ENCODE results near the gene TEX53. TPM values are rescaled to one million over a fixed set of nuclear protein-coding genes. Genes with fewer than 3 reads are reported as not detected.

The TEX53 gene
- polyA plus RNA-seq, 1 of the 3 experiments (the other 2 are of a cell fraction) = not detected

- POLR2A ChIA-PET = no interaction called here
- Histone ChIP-seq H3K4me3 (ENCODE audit: low read depth in 2 of 2, low read length in 1 of 2) (no peak overlapping the region), H3K9me3 (no peaks in the 10 kb centered on the region), H3K36me3 (replicated peaks in 1 of 2; ENCODE audit: control insufficient read depth in 1 of 2, insufficient read depth in 2 of 2, low read length in 1 of 2) (no peaks in the 10 kb centered on the region), H2AFZ (ENCODE audit: low read depth) (no peak overlapping the region), H4K20me1 (ENCODE audit: insufficient read depth) (no peaks in the 10 kb centered on the region), H3K9ac (no peak overlapping the region), H3K9me2 (no peaks in the 10 kb centered on the region), H3K4me1 (ENCODE audit: control insufficient read depth in 1 of 2, insufficient read depth in 2 of 2, low read depth in 1 of 2, low read length in 1 of 2) (peaks cover 0 to 5% of the 10 kb centered on the region in 2 experiments; a peak in 2 of 4 replicates), H3K27ac (ENCODE audit: low read depth in 2 of 2, low read length in 1 of 2) (no peak overlapping the region), H3K27me3 (ENCODE audit: insufficient read depth) (no peaks in the 10 kb centered on the region), H3K79me2 (ENCODE audit: insufficient read depth) (no peaks in the 10 kb centered on the region), H3F3A (replicated peaks; ENCODE audit: insufficient read depth) (no peaks in the 10 kb centered on the region), H3K4me2 (no peak overlapping the region)
- 72% methylated on average over 8 of the region's 8 CpGs for WGBS (ENCODE audit: low lambda C conversion rate)
- TF ChIP-seq JUND (IDR thresholded peaks at IDR 0.05) (no peak), FOSL2 (IDR thresholded peaks at IDR 0.05; ENCODE audit: borderline replicate concordance, low read depth) (no peak), GABPA (IDR thresholded peaks at IDR 0.05; ENCODE audit: low read depth) (no peak), SMC3 (IDR thresholded peaks at IDR 0.05; ENCODE audit: low read depth, low read length) (no peak), NFIC (IDR thresholded peaks at IDR 0.05; ENCODE audit: borderline replicate concordance) (no peak), GATA2 (CRISPR knock-in tag; IDR thresholded peaks at IDR 0.05) (no peak), RXRA (IDR thresholded peaks at IDR 0.05; ENCODE audit: borderline replicate concordance, low read depth) (no peak), FOXJ3 (CRISPR knock-in tag; IDR thresholded peaks at IDR 0.05) (no peak), RAD21 (IDR thresholded peaks at IDR 0.05; ENCODE audit: low read length) (no peak)
- CTCF ChIA-PET = interaction anchor here (5.0 to 5.3 kb wide), 2 partner anchors 220 to 249 kb away, joined by 72 to 83 read pairs; no protein-coding TSS in a partner anchor
- DNase-seq = no peak
These were observed 1.9 kb downstream of the TEX53 start for GRCh38 chr9:114655689-114656088.

DNA sequence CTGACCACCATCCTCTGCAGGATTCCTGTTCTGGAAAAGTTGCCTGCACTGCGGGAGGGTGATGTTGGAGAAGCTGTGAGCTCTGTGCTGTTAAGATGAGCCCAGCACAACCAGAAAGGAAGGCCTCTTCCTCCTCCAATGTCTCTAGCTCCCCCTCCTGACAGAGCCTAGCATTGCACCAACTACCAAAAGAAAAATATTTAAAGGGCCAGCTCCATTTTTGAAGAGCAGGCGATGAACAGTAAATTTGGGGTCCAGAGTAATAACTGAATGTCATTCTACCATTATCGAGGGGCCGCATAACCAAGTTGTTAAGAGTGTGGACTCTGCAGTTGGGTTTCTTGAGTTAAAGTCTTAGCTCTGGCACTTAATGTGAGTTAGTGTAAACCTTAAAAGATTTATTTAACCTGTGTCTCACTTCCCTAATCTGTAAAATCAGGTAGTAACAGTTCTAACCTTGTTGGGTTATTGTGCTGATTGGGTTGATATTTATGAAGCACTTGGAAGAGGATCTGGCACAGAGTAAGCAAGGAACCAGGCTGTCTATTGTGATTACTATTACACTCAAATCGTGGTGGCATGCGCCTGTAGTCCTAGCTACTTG is 3.9 kb downstream of the TEX53 start:
- POLR2A ChIA-PET = interaction anchor here (0.6 to 1.4 kb wide), 2 partner anchors 211 to 248 kb away, joined by 4 read pairs; no protein-coding TSS in a partner anchor
- TF ChIP-seq CTCF (IDR thresholded peaks at IDR 0.05) = peak; percentile 93
- TF ChIP-seq EZH2phosphoT487 (IDR thresholded peaks at IDR 0.05; ENCODE audit: borderline replicate concordance, low read depth) = no peak
- TF ChIP-seq GATA2 (CRISPR knock-in tag; IDR thresholded peaks at IDR 0.05) = no peak
- TF ChIP-seq RAD21 (IDR thresholded peaks at IDR 0.05; ENCODE audit: low read length) = peak; percentile 92
- TF ChIP-seq SMC3 (IDR thresholded peaks at IDR 0.05; ENCODE audit: low read depth, low read length) = peak; percentile 96
- 0 out of 2 replicates have a peak, but pooled peaks have one; percentile 21 for TF ChIP-seq TAF1 (IDR thresholded peaks at IDR 0.05; ENCODE audit: borderline replicate concordance, low read depth, low read length)
- no peak for TF ChIP-seq ZBTB33 (IDR thresholded peaks at IDR 0.05; ENCODE audit: borderline replicate concordance, low read depth)
- TF ChIP-seq FOXM1 (IDR thresholded peaks at IDR 0.05; ENCODE audit: low read depth) = no peak
- Histone ChIP-seq H2AFZ (ENCODE audit: low read depth) (peak overlapping the region; percentile 45; the same call in 1 of the 2 replicates), H3K4me1 (ENCODE audit: control insufficient read depth in 1 of 2, insufficient read depth in 2 of 2, low read depth in 1 of 2, low read length in 1 of 2) (peaks cover 0 to 5% of the 10 kb centered on the region in 2 experiments; a peak in 2 of 4 replicates), H3K27ac (ENCODE audit: low read depth in 2 of 2, low read length in 1 of 2) (no peak overlapping the region), H3K27me3 (ENCODE audit: insufficient read depth) (no peaks in the 10 kb centered on the region), H3K4me2 (no peak overlapping the region), H3K9me3 (no peaks in the 10 kb centered on the region), H3K4me3 (ENCODE audit: low read depth in 2 of 2, low read length in 1 of 2) (no peak overlapping the region; a peak in 1 of 4 replicates), H4K20me1 (ENCODE audit: insufficient read depth) (no peaks in the 10 kb centered on the region), H3K9me2 (no peaks in the 10 kb centered on the region), H3K36me3 (replicated peaks in 1 of 2; ENCODE audit: control insufficient read depth in 1 of 2, insufficient read depth in 2 of 2, low read length in 1 of 2) (no peaks in the 10 kb centered on the region), H3K79me2 (ENCODE audit: insufficient read depth) (no peaks in the 10 kb centered on the region), H3K9ac (no peak overlapping the region), H3F3A (replicated peaks; ENCODE audit: insufficient read depth) (no peaks in the 10 kb centered on the region)
- peak; percentile 69 for DNase-seq
- WGBS (ENCODE audit: low lambda C conversion rate) = 38% methylated on average over 6 of the region's 6 CpGs
- CTCF ChIA-PET = interaction anchor here (0.5 to 5.3 kb wide), 55 partner anchors 9 to 361 kb away, joined by 3 to 83 read pairs (median 4); partner anchors contain the start of genes ATP6V1G1 and WHRN
